A549 (cell line): Measurements from ENCODE around the gene ZNF345. TPM values are rescaled to one million over a fixed set of nuclear protein-coding genes. Genes with fewer than 3 reads are reported as not detected.

Source experiments
- ATAC-seq, 2 experiments: fragments of 200-7000 bp in 1 of 2; fragments of >200 bp in 1 of 2; cut with Nextera tagmentation in 1 of 2; cut with Tn5 transposase in 1 of 2; 3 replicates each; pipeline versions ENCODE4 v1.8.0 to v1.9.1; 2018 to 2020; ENCODE audit warnings: mild to moderate bottlenecking in 1 of 2, moderate library complexity in 1 of 2
- CTCF ChIA-PET: fragments of 300-600 bp; sonication (Branson Sonifier 250); formaldehyde crosslinking; extraction: SDS; loops from one replicate; lab custom pipeline; 2021; ENCODE audit warnings: antibody characterized with exemption, inconsistent platforms; lab: Yijun Ruan, JAX
- POLR2A ChIA-PET: fragments of 350-600 bp; formaldehyde crosslinking; extraction: SDS; loops from one replicate; lab custom pipeline; 2021; ENCODE audit warnings: antibody characterized with exemption, inconsistent platforms; lab: Yijun Ruan, JAX
- DNase-seq, 2 experiments: peaks; one replicate each; pipeline versions ENCODE4 v3.0.0 to v3.0.0-alpha.2; 2011 to 2016; ENCODE audit warnings: low read depth in 1 of 2, low spot score in 1 of 2
- FAIRE-seq: peaks from 2 replicates; lab custom pipeline; 2011; peaks lifted over from hg19 to GRCh38; lab: Jason Lieb, UNC
- H3K27ac ChIP-seq, 2 experiments: fragments of >200 bp; sonication (Bioruptor Twin); formaldehyde crosslinking; 3 replicates each; pipeline ENCODE4 v1.5.1; 2016 to 2017
- H3K4me1 ChIP-seq: fragments of >200 bp; sonication (Bioruptor Twin); formaldehyde crosslinking; 3 replicates; pipeline ENCODE4 v1.6.1; 2016
- H3K4me2 ChIP-seq: fragments of >200 bp; sonication (Bioruptor Twin); formaldehyde crosslinking; 3 replicates; pipeline ENCODE4 v1.6.1; 2016
- H3K4me3 ChIP-seq: fragments of >200 bp; sonication (Bioruptor Twin); formaldehyde crosslinking; 3 replicates; pipeline ENCODE4 v1.5.1; 2016
- H3K9me3 ChIP-seq: fragments of >200 bp; sonication (Bioruptor Twin); formaldehyde crosslinking; 3 replicates; pipeline ENCODE4 v1.6.1; 2016
- CHD4 ChIP-seq: fragments of 200-600 bp; sonication (generic); IDR thresholded peaks from 2 replicates; pipeline ENCODE4 v1.6.1; 2016; ENCODE audit warnings: antibody characterized with exemption, mild to moderate bottlenecking, borderline replicate concordance
- FOXS1 ChIP-seq: fragments of 250-450 bp; sonication (Bioruptor Pico); IDR thresholded peaks from 2 replicates; pipeline ENCODE4 v1.5.0; 2020; ENCODE audit warnings: mild to moderate bottlenecking, moderate library complexity
- GATA3 ChIP-seq: IDR thresholded peaks from 2 replicates; pipeline ENCODE4 v1.6.1; 2012; ENCODE audit warnings: borderline replicate concordance
- JUNB ChIP-seq: fragments of >200 bp; sonication (Bioruptor Twin); formaldehyde crosslinking; IDR thresholded peaks from 2 replicates; pipeline ENCODE4 v1.6.1; 2016
- MAFK ChIP-seq: fragments of 450-650 bp; IDR thresholded peaks from 2 replicates; pipeline ENCODE4 v1.6.1; 2014; ENCODE audit not compliant: partially characterized antibody
- NPAS2 ChIP-seq: fragments of 250-450 bp; sonication (Bioruptor Pico); IDR thresholded peaks from 2 replicates; pipeline ENCODE4 v1.8.0; 2022; ENCODE audit warnings: mild to moderate bottlenecking, moderate library complexity, borderline replicate concordance
- POLR2A ChIP-seq: IDR thresholded peaks from 2 replicates; pipeline ENCODE4 v1.6.1; 2012; ENCODE audit warnings: mild to moderate bottlenecking, low read length
- RNF2 ChIP-seq: fragments of 200-600 bp; sonication (generic); IDR thresholded peaks from 2 replicates; pipeline ENCODE4 v1.6.1; 2016; ENCODE audit warnings: low read depth, mild to moderate bottlenecking, antibody characterized with exemption, moderate library complexity, borderline replicate concordance
- ZNF302 ChIP-seq: fragments of 250-450 bp; sonication (Bioruptor Pico); IDR thresholded peaks from 2 replicates; pipeline ENCODE4 v1.9.0; 2021; ENCODE audit warnings: inconsistent platforms, mild to moderate bottlenecking, moderate library complexity
- WGBS: methylation state at CpG from one replicate; pipeline ENCODE4 v1.1.6; 2017; ENCODE audit errors: missing lambda C conversion rate; 5-methylcytosine and 5-hydroxymethylcytosine counted together
- polyA plus RNA-seq, 4 experiments: library from polyadenylated mRNA; depleted of rRNA in 3 of 4; stranded (reverse); fragments of >200 nt; fragmentation: RNase III in 1 of 4; extraction: RNeasy Plus Mini Kit Qiagen cat#74134 plus additional on column Dnase treatment in 1 of 4; gene quantifications; 2 replicates in 3 of 4; 3 replicates in 1 of 4; pipeline ENCODE4 v1.2.3, GENCODE V29; 2011 to 2017
- TF ChIP-seq, protein P1 (sequence below): IDR thresholded peaks from 2 replicates; pipeline ENCODE4 v1.6.1; 2012
- TF ChIP-seq, protein P2 (sequence below): fragments of >200 bp; sonication (Bioruptor Twin); formaldehyde crosslinking; IDR thresholded peaks from 3 replicates; pipeline ENCODE4 v1.5.1; 2016
- TF ChIP-seq, protein P3 (sequence below): fragments of 250-450 bp; sonication (Bioruptor Pico); IDR thresholded peaks from 2 replicates; pipeline ENCODE4 v1.5.0; 2021; ENCODE audit warnings: mild to moderate bottlenecking, moderate library complexity, borderline replicate concordance

Gene ZNF345
- polyA plus RNA-seq, 2 of the 4 experiments (the other 2 are of a cell fraction), result 0.27 to 0.66 TPM

DNA sequence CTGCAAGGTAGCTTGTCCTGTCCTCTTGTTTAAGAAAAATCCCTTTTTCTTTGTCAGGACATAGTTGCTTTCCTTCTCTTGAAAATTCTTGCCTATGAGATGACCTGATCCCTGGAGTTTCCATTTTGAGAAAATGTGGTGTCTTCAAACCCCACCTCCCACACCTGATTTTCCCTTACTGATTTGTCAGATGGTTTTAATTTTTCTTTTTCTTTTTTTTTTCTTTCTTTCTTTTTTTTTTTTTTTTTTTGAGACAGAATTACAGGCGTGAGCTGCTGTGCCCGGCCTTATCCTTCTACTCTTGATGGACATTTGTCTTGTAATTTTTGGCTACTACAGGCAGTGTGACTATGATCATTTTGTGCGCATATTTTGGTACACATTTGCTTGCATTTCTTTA is 1.2 kb downstream of the ZNF345 start:
- ChIA-PET CTCF (no interaction called here), POLR2A (interaction anchor here (0.7 kb wide), 1 partner anchor 106 kb away, joined by 4 read pairs; no protein-coding TSS in a partner anchor)
- Histone ChIP-seq H3K4me1 (no peaks in the 10 kb centered on the region), H3K4me2 (no peak overlapping the region), H3K27ac (no peak overlapping the region), H3K9me3 (peaks cover 95% of the 10 kb centered on the region), H3K4me3 (no peak overlapping the region)
- 49% methylated on average over 3 of the region's 3 CpGs for WGBS
- ATAC-seq, result no peak
- TF ChIP-seq CHD4 (no peak), NPAS2 (CRISPR knock-in tag) (no peak), POLR2A (no peak), JUNB (no peak), FOXS1 (CRISPR knock-in tag) (no peak), ZNF302 (CRISPR knock-in tag) (no peak)
- TF ChIP-seq, protein P1, sequence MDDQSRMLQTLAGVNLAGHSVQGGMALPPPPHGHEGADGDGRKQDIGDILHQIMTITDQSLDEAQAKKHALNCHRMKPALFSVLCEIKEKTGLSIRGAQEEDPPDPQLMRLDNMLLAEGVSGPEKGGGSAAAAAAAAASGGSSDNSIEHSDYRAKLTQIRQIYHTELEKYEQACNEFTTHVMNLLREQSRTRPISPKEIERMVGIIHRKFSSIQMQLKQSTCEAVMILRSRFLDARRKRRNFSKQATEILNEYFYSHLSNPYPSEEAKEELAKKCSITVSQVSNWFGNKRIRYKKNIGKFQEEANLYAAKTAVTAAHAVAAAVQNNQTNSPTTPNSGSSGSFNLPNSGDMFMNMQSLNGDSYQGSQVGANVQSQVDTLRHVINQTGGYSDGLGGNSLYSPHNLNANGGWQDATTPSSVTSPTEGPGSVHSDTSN, result no peak
- TF ChIP-seq, protein P2, sequence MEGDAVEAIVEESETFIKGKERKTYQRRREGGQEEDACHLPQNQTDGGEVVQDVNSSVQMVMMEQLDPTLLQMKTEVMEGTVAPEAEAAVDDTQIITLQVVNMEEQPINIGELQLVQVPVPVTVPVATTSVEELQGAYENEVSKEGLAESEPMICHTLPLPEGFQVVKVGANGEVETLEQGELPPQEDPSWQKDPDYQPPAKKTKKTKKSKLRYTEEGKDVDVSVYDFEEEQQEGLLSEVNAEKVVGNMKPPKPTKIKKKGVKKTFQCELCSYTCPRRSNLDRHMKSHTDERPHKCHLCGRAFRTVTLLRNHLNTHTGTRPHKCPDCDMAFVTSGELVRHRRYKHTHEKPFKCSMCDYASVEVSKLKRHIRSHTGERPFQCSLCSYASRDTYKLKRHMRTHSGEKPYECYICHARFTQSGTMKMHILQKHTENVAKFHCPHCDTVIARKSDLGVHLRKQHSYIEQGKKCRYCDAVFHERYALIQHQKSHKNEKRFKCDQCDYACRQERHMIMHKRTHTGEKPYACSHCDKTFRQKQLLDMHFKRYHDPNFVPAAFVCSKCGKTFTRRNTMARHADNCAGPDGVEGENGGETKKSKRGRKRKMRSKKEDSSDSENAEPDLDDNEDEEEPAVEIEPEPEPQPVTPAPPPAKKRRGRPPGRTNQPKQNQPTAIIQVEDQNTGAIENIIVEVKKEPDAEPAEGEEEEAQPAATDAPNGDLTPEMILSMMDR, result no peak
- no peak for DNase-seq
- no peak for FAIRE-seq

DNA sequence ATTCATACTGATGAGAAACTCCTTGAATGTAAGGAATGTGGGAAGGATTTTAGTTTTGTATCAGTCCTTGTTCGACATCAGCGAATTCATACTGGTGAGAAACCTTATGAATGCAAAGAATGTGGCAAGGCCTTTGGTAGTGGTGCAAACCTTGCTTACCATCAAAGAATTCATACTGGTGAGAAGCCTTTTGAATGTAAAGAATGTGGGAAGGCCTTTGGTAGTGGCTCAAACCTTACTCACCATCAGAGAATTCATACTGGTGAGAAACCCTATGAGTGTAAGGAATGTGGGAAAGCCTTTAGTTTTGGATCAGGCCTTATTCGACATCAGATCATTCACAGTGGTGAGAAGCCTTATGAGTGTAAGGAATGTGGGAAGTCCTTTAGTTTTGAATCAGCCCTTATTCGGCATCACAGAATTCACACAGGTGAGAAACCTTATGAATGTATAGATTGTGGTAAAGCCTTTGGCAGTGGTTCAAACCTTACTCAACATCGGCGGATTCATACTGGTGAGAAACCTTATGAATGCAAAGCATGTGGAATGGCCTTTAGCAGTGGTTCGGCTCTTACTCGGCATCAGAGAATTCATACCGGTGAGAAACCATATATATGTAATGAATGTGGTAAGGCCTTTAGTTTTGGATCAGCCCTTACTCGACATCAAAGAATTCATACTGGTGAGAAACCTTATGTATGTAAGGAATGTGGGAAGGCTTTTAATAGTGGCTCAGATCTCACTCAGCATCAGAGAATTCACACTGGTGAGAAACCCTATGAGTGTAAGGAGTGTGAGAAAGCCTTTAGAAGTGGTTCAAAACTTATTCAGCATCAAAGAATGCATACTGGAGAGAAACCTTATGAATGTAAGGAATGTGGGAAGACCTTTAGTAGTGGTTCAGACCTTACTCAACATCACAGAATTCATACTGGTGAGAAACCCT is 26.6 kb downstream of the ZNF345 start:
- H3K4me3 ChIP-seq, result no peak overlapping the region
- H3K4me2 ChIP-seq, result no peak overlapping the region
- ChIA-PET CTCF (no interaction called here), POLR2A (no interaction called here)
- H3K4me1 ChIP-seq, result no peaks in the 10 kb centered on the region
- FAIRE-seq, result peak; percentile 80
- 59% methylated on average over 10 of the region's 10 CpGs for WGBS
- peaks cover 95% of the 10 kb centered on the region for H3K9me3 ChIP-seq
- peak in 1 of 2 experiments; percentile 12 for DNase-seq
- TF ChIP-seq MAFK (no peak), GATA3 (peak; percentile 13; the same call in 1 of the 2 replicates)
- TF ChIP-seq, all 56 proteins: peak for 1
- no peak for ATAC-seq
- H3K27ac ChIP-seq, result no peak overlapping the region

DNA sequence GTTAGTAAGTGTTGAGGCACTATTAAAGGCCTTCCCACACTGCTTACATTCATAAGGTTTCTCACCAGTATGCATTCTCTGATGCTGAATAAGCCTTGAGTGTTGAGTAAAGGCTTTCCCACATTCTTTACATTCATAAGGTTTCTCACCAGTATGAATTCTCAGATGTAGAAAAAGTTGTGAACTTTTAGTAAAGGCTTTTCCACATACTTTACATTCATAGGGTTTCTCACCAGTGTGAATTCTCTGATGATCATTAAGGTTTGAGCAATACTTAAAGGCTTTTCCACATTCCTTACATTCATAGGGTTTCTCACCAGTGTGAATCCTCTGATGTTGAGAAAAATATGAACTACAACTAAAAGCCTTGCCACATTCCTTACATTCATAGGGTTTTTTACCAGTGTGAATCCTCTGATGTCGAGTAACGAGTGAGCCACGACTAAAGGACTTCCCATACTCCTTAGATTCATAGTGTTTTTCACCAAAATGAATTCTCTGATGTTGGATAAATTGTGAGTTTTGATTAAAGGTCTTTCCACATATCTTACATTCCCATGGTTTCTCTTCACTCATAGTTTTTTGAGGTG is 41.2 kb downstream of the ZNF345 start:
- WGBS, result 21% methylated on average over 3 of the region's 3 CpGs
- CTCF ChIA-PET, result no interaction called here
- no peak overlapping the region for H3K4me2 ChIP-seq
- H3K4me3 ChIP-seq, result no peak overlapping the region
- no peak for DNase-seq
- FAIRE-seq, result no peak
- H3K4me1 ChIP-seq, result no peaks in the 10 kb centered on the region
- peaks cover 92% of the 10 kb centered on the region for H3K9me3 ChIP-seq
- TF ChIP-seq, protein P3, sequence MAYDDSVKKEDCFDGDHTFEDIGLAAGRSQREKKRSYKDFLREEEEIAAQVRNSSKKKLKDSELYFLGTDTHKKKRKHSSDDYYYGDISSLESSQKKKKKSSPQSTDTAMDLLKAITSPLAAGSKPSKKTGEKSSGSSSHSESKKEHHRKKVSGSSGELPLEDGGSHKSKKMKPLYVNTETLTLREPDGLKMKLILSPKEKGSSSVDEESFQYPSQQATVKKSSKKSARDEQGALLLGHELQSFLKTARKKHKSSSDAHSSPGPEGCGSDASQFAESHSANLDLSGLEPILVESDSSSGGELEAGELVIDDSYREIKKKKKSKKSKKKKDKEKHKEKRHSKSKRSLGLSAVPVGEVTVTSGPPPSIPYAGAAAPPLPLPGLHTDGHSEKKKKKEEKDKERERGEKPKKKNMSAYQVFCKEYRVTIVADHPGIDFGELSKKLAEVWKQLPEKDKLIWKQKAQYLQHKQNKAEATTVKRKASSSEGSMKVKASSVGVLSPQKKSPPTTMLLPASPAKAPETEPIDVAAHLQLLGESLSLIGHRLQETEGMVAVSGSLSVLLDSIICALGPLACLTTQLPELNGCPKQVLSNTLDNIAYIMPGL (CRISPR knock-in tag), result no peak
- TF ChIP-seq GATA3, result peak; percentile 54; the same call in 1 of the 2 replicates
- TF ChIP-seq RNF2, result no peak
- TF ChIP-seq, all 56 proteins: peak for 1
- ATAC-seq, result no peak
- POLR2A ChIA-PET, result no interaction called here
- no peak overlapping the region for H3K27ac ChIP-seq
